H1 (cell line): ENCODE results near the gene GHRHR. TPM values are rescaled to one million over a fixed set of nuclear protein-coding genes. Genes with fewer than 3 reads are reported as not detected.

Experiments
- CTCF ChIA-PET: fragments of 300-600 bp; sonication (Branson Sonifier 250); formaldehyde crosslinking; loops from one replicate; lab custom pipeline; 2021; ENCODE audit not compliant: partially characterized antibody; lab: Charles Lee
- POLR2A ChIA-PET: fragments of 300-600 bp; sonication (Branson Sonifier 250); formaldehyde crosslinking; loops from one replicate; lab custom pipeline; 2021; ENCODE audit warnings: inconsistent platforms; ENCODE audit not compliant: partially characterized antibody; lab: Charles Lee
- DNase-seq, 2 experiments: peaks; one replicate each; pipeline versions ENCODE4 v3.0.0 to v3.0.0-alpha.2; 2010 to 2022; ENCODE audit warnings: low spot score in 2 of 2, low read depth in 1 of 2, mixed read lengths in 1 of 2
- FAIRE-seq: peaks from 2 replicates; lab custom pipeline; 2011; peaks lifted over from hg19 to GRCh38; lab: Jason Lieb, UNC
- H2AFZ ChIP-seq: 2 replicates; pipeline ENCODE4 v1.8.1; 2012; ENCODE audit warnings: low read length, inconsistent platforms
- H2AK5ac ChIP-seq: 2 replicates; pipeline ENCODE4 v1.6.1; 2013; ENCODE audit warnings: low read depth, low read length
- H2BK120ac ChIP-seq: replicated peaks from 2 replicates; pipeline ENCODE3; 2013; ENCODE audit warnings: low read depth, low read length, inconsistent platforms
- H2BK12ac ChIP-seq: 2 replicates; pipeline ENCODE4 v1.6.1; 2013; ENCODE audit warnings: low read depth, low read length
- H2BK15ac ChIP-seq: 2 replicates; pipeline ENCODE4 v1.6.1; 2013; ENCODE audit warnings: low read length
- H2BK20ac ChIP-seq: 2 replicates; pipeline ENCODE4 v1.6.1; 2013; ENCODE audit warnings: low read length
- H2BK5ac ChIP-seq: 2 replicates; pipeline ENCODE4 v1.6.1; 2013; ENCODE audit warnings: low read depth, low read length
- H3K14ac ChIP-seq: 2 replicates; pipeline ENCODE4 v1.6.1; 2013; ENCODE audit warnings: inconsistent platforms; ENCODE audit not compliant: insufficient read length
- H3K18ac ChIP-seq: 2 replicates; pipeline ENCODE4 v1.6.1; 2013; ENCODE audit warnings: low read length; ENCODE audit errors: extremely low read depth
- H3K23ac ChIP-seq: 2 replicates; pipeline ENCODE4 v1.6.1; 2013; ENCODE audit warnings: inconsistent platforms; ENCODE audit not compliant: insufficient read length
- H3K23me2 ChIP-seq: 2 replicates; pipeline ENCODE4 v1.6.1; 2013; ENCODE audit warnings: low read depth, low read length
- H3K27ac ChIP-seq: 2 replicates; pipeline ENCODE4 v1.6.1; 2011; ENCODE audit warnings: low read depth, low read length, inconsistent platforms
- H3K27me3 ChIP-seq, 4 experiments: replicated peaks in 1 of 4; 1 replicate in 1 of 4; 2 replicates in 3 of 4; pipeline versions ENCODE4 v1.6.1 to v1.8.1; 2011 to 2013; ENCODE audit warnings: low read length in 3 of 4, mild to moderate bottlenecking in 3 of 4, inconsistent platforms in 2 of 4, mixed read lengths in 2 of 4, moderate library complexity in 1 of 4; ENCODE audit not compliant: control insufficient read depth in 3 of 4, insufficient read depth in 3 of 4; ENCODE audit errors: extremely low read depth in 1 of 4
- H3K36me3 ChIP-seq, 4 experiments: 2 replicates each; pipeline versions ENCODE4 v1.6.1 to v1.8.1; 2011 to 2013; ENCODE audit warnings: mild to moderate bottlenecking in 4 of 4, low read length in 3 of 4, moderate library complexity in 2 of 4, control low read depth in 1 of 4, inconsistent platforms in 1 of 4; ENCODE audit not compliant: insufficient read depth in 4 of 4, control insufficient read depth in 2 of 4
- H3K4ac ChIP-seq: replicated peaks from 2 replicates; pipeline ENCODE3; 2013; ENCODE audit warnings: low read length, low read depth, mixed read lengths, inconsistent platforms; ENCODE audit not compliant: insufficient read length
- H3K4me1 ChIP-seq, 4 experiments: replicated peaks in 1 of 4; 1 replicate in 1 of 4; 2 replicates in 3 of 4; pipeline versions ENCODE4 v1.6.1 to v1.8.1; 2011 to 2013; ENCODE audit warnings: low read length in 3 of 4, inconsistent platforms in 2 of 4, mixed read lengths in 1 of 4; ENCODE audit not compliant: insufficient read depth in 4 of 4, control insufficient read depth in 3 of 4
- H3K4me2 ChIP-seq, 2 experiments: 2 replicates each; pipeline versions ENCODE4 v1.6.1 to v1.8.1; 2011 to 2013; ENCODE audit warnings: low read depth in 2 of 2, low read length in 2 of 2, control low read depth in 1 of 2, inconsistent platforms in 1 of 2, mild to moderate bottlenecking in 1 of 2; ENCODE audit not compliant: insufficient read depth in 1 of 2
- H3K4me3 ChIP-seq, 4 experiments: fragments of 200-600, 300-600 bp in 1 of 4; sonication (generic), shearing (Covaris generic), sonication (Bioruptor Twin) in 1 of 4; 2 replicates each; pipeline versions ENCODE4 v1.5.1 to v1.8.1; 2011 to 2016; ENCODE audit warnings: low read length in 4 of 4, low read depth in 3 of 4, control low read depth in 2 of 4, inconsistent platforms in 2 of 4, mild to moderate bottlenecking in 2 of 4, mixed read lengths in 1 of 4, moderate library complexity in 1 of 4; ENCODE audit not compliant: insufficient read depth in 2 of 4; ENCODE audit errors: extremely low read depth in 1 of 4
- H3K56ac ChIP-seq: replicated peaks from 2 replicates; pipeline ENCODE3; 2013; ENCODE audit warnings: low read depth, mild to moderate bottlenecking, mixed read lengths, low read length, inconsistent platforms; ENCODE audit not compliant: insufficient read length
- H3K79me1 ChIP-seq: 2 replicates; pipeline ENCODE4 v1.6.1; 2013; ENCODE audit warnings: low read depth, low read length, control low read depth
- H3K79me2 ChIP-seq, 2 experiments: 2 replicates each; pipeline versions ENCODE4 v1.6.1 to v1.8.1; 2012 to 2013; ENCODE audit warnings: low read length in 2 of 2, mild to moderate bottlenecking in 2 of 2, inconsistent platforms in 1 of 2; ENCODE audit not compliant: insufficient read depth in 2 of 2, control insufficient read depth in 1 of 2
- H3K9ac ChIP-seq, 4 experiments: replicated peaks in 1 of 4; 1 replicate in 1 of 4; 2 replicates in 3 of 4; pipeline versions ENCODE4 v1.6.1 to v1.8.1; 2011 to 2013; ENCODE audit warnings: low read depth in 3 of 4, low read length in 3 of 4, control low read depth in 2 of 4, mild to moderate bottlenecking in 2 of 4, moderate library complexity in 2 of 4, inconsistent platforms in 1 of 4; ENCODE audit errors: extremely low read depth in 1 of 4
- H3K9me3 ChIP-seq, 2 experiments: 2 replicates each; pipeline versions ENCODE4 v1.6.1 to v1.8.1; 2012 to 2013; ENCODE audit warnings: mild to moderate bottlenecking in 2 of 2, moderate library complexity in 2 of 2, control low read depth in 1 of 2, inconsistent platforms in 1 of 2, low read depth in 1 of 2, low read length in 1 of 2, mixed read lengths in 1 of 2; ENCODE audit not compliant: insufficient read depth in 2 of 2
- H4K20me1 ChIP-seq, 2 experiments: replicated peaks in 1 of 2; 2 replicates each; pipeline versions ENCODE3 to v1.8.1; 2011 to 2013; ENCODE audit warnings: inconsistent platforms in 2 of 2, low read length in 2 of 2, mild to moderate bottlenecking in 1 of 2; ENCODE audit not compliant: insufficient read depth in 2 of 2, control insufficient read depth in 1 of 2
- H4K5ac ChIP-seq: 2 replicates; pipeline ENCODE4 v1.6.1; 2013; ENCODE audit warnings: low read length, low read depth, mixed read lengths, inconsistent platforms; ENCODE audit not compliant: insufficient read length
- H4K8ac ChIP-seq: 2 replicates; pipeline ENCODE4 v1.8.0; 2013; ENCODE audit warnings: mild to moderate bottlenecking, moderate library complexity, low read length, inconsistent platforms; ENCODE audit not compliant: insufficient read depth; ENCODE audit errors: extremely low read depth
- H4K91ac ChIP-seq: replicated peaks from 2 replicates; pipeline ENCODE3; 2013; ENCODE audit warnings: low read length, mixed read lengths, inconsistent platforms; ENCODE audit not compliant: insufficient read length
- ASH2L ChIP-seq: fragments of 200-600, 300-600 bp; sonication (generic); IDR thresholded peaks from one replicate; pipeline ENCODE4 v1.7.1; 2017; ENCODE audit warnings: low read length
- BRCA1 ChIP-seq: IDR thresholded peaks from 2 replicates; pipeline ENCODE4 v1.6.1; 2012; ENCODE audit warnings: low read depth, low read length, improper control_type of control experiment
- CEBPB ChIP-seq: IDR thresholded peaks from 2 replicates; pipeline ENCODE4 v1.6.1; 2012; ENCODE audit warnings: low read depth, low read length
- CTBP2 ChIP-seq: IDR thresholded peaks from 2 replicates; pipeline ENCODE4 v1.7.0; 2011; ENCODE audit warnings: borderline replicate concordance, mild to moderate bottlenecking, moderate library complexity, mixed read lengths, low read length; ENCODE audit not compliant: insufficient read depth, insufficient read length
- KDM1A ChIP-seq: fragments of 200-600, 300-600 bp; sonication (generic); IDR thresholded peaks from 2 replicates; pipeline ENCODE4 v1.7.1; 2016; ENCODE audit warnings: mild to moderate bottlenecking, low read length, borderline replicate concordance
- KDM4A ChIP-seq: IDR thresholded peaks from one replicate; pipeline ENCODE4 v1.7.1; 2012; ENCODE audit warnings: low read depth, mild to moderate bottlenecking, moderate library complexity, low read length, inconsistent platforms; ENCODE audit not compliant: severe bottlenecking
- NANOG ChIP-seq: IDR thresholded peaks from 2 replicates; pipeline ENCODE4 v1.6.1; 2011; ENCODE audit warnings: low read length, low read depth, mild to moderate bottlenecking, inconsistent platforms; ENCODE audit not compliant: insufficient read depth, poor library complexity, severe bottlenecking
- RNF2 ChIP-seq: fragments of 200-900, 300-1000 bp; sonication (generic); IDR thresholded peaks from 2 replicates; pipeline ENCODE4 v1.7.1; 2016; ENCODE audit warnings: borderline replicate concordance, low read depth, mild to moderate bottlenecking, antibody characterized with exemption, low read length; ENCODE audit not compliant: poor library complexity, severe bottlenecking; ENCODE audit errors: missing control alignments
- SIN3A ChIP-seq, 2 experiments: IDR thresholded peaks in 1 of 2; conservative IDR thresholded peaks in 1 of 2; 2 replicates each; pipeline ENCODE4 v1.6.1; 2011 to 2012; ENCODE audit warnings: low read length in 2 of 2, improper control_type of control experiment in 1 of 2, low read depth in 1 of 2, mild to moderate bottlenecking in 1 of 2
- SIX5 ChIP-seq: IDR thresholded peaks from 2 replicates; pipeline ENCODE4 v1.6.1; 2011; ENCODE audit warnings: mild to moderate bottlenecking, low read depth, low read length
- SP2 ChIP-seq: IDR thresholded peaks from 2 replicates; pipeline ENCODE4 v1.6.1; 2012; ENCODE audit warnings: mild to moderate bottlenecking, low read length, inconsistent platforms
- WGBS, 2 experiments: shearing (Covaris generic) in 1 of 2; methylation state at CpG; one replicate each; pipeline versions ENCODE4 v1.1.6 to v1.1.7; 2013 to 2015; ENCODE audit warnings: low lambda C conversion rate in 2 of 2, mixed read lengths in 2 of 2, inconsistent platforms in 1 of 2, low coverage in 1 of 2, missing lambda C conversion rate in 1 of 2; ENCODE audit not compliant: insufficient replicate concordance in 2 of 2, insufficient coverage in 1 of 2, insufficient read length in 1 of 2; ENCODE audit errors: extremely low coverage in 1 of 2, missing lambda C conversion rate in 1 of 2; 5-methylcytosine and 5-hydroxymethylcytosine counted together
- polyA plus RNA-seq, 7 experiments: library from polyadenylated mRNA; depleted of rRNA in 3 of 7; stranded (reverse) in 5 of 7; unstranded in 2 of 7; fragments of >200 nt in 5 of 7; fragments of 200-250 nt in 2 of 7; gene quantifications; 1 replicate in 5 of 7; 2 replicates in 1 of 7; 4 replicates in 1 of 7; pipeline versions ENCODE4 v1.2.1 to v1.2.3, GENCODE V29; 2011 to 2013; ENCODE audit warnings: missing spikeins in 2 of 7, mixed read lengths in 2 of 7
- total RNA-seq: library from RNA; stranded (reverse); fragmentation: NEBNext Ultra II Directional; extraction: Animal tissue kit (Norgen Biotek cat#: 25700); gene quantifications from 2 replicates; pipeline ENCODE4 v1.2.1, GENCODE V29; 2021
- TF ChIP-seq, protein P1 (sequence below): IDR thresholded peaks from 2 replicates; pipeline ENCODE4 v1.6.1; 2011; ENCODE audit warnings: low read length, improper control_type of control experiment

GHRHR gene
- total and polyA plus RNA-seq, 2 of the 8 experiments (the other 6 are each of a cell fraction or from before 2014, with no cell fraction given) = 0.60 to 6.5 TPM

DNA sequence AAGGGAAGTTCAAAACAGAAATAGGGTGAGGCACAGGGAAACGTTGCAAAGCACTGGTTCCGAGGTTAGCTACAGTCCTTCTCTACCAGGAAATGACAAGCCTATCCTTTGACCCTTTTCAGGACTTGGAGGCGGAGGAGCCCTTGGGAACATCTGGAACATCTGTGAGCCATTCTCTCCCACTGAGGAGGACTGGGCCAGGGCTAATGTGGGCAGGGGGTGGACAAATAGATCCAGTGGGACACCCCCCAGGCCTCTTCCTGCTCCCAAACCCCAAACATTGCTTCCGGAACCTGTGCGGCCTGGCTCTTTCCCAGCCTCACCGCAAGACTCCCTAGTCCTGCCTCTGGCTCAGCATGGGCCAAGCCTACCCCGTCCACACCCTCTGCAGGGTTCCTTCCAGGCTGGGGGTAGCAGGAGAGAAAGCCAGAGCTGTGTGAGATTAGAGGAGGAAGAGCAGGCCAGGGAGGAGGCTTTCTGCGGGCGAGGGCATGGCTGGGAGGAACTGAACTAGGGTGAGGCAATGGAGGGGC, 36.5 kb downstream of the GHRHR start:
- CTCF ChIA-PET = no interaction called here
- no peaks in the 10 kb centered on the region for H3K9me3 ChIP-seq
- H4K5ac ChIP-seq = no peak overlapping the region
- H3K9ac ChIP-seq = no peak overlapping the region
- H2AFZ ChIP-seq = no peak overlapping the region
- no peaks in the 10 kb centered on the region for H3K23me2 ChIP-seq
- no peak overlapping the region for H3K56ac ChIP-seq
- 84% methylated on average over 9 of the region's 9 CpGs; no CpG with 5 or more reads in 1 of the 2 experiments for WGBS, 2 experiments
- DNase-seq = no peak
- TF ChIP-seq NANOG (no peak), CEBPB (no peak), ASH2L (no peak), SIN3A (conservative IDR thresholded peaks at IDR 0.05 in 1 of 2, IDR thresholded peaks at IDR 0.05 in 1 of 2; ENCODE audit: low read depth in 1 of 2, low read length in 2 of 2) (no peak), KDM1A (no peak), CTBP2 (no peak), SIX5 (no peak), KDM4A (no peak), RNF2 (no peak), BRCA1 (no peak), SP2 (no peak)
- TF ChIP-seq, protein P1, sequence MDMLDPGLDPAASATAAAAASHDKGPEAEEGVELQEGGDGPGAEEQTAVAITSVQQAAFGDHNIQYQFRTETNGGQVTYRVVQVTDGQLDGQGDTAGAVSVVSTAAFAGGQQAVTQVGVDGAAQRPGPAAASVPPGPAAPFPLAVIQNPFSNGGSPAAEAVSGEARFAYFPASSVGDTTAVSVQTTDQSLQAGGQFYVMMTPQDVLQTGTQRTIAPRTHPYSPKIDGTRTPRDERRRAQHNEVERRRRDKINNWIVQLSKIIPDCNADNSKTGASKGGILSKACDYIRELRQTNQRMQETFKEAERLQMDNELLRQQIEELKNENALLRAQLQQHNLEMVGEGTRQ = no peak
- TF ChIP-seq, all 59 proteins: peak for 0
- Histone ChIP-seq H3K27me3 (no peaks in the 10 kb centered on the region), H3K36me3 (no peaks in the 10 kb centered on the region), H3K23ac (no peak overlapping the region), H2BK12ac (no peak overlapping the region), H4K8ac (no peak overlapping the region), H2BK15ac (no peak overlapping the region), H3K79me1 (no peaks in the 10 kb centered on the region), H3K79me2 (no peaks in the 10 kb centered on the region), H3K4me1 (0 out of 7 replicates have a peak, but pooled peaks cover 0 to 3% (median 0%) of the 10 kb centered on the region in 4 experiments), H3K4me2 (no peak overlapping the region), H2BK5ac (no peak overlapping the region), H2BK120ac (no peak overlapping the region), H4K20me1 (no peaks in the 10 kb centered on the region), H2BK20ac (no peak overlapping the region), H3K18ac (no peak overlapping the region), H3K4me3 (no peak overlapping the region), H3K14ac (no peak overlapping the region), H4K91ac (no peak overlapping the region), H3K27ac (no peak overlapping the region), H2AK5ac (no peak overlapping the region), H3K4ac (no peak overlapping the region)
- FAIRE-seq = no peak
- POLR2A ChIA-PET = no interaction called here
